HG03175 (cell line): ENCODE results near the gene PHKA1.
"Not testable (repeated sequence)": the region's sequence is repeated elsewhere in the genome, so short reads cannot be mapped to it uniquely, and the experiment has no call there.

Source experiments
- ATAC-seq: cut with Tn5 transposase; IDR thresholded peaks from one replicate; pipeline ENCODE4 v1.9.1; 2021; ENCODE audit warnings: mild to moderate bottlenecking, moderate library complexity; ENCODE audit not compliant: unreplicated experiment

Gene PHKA1

DNA sequence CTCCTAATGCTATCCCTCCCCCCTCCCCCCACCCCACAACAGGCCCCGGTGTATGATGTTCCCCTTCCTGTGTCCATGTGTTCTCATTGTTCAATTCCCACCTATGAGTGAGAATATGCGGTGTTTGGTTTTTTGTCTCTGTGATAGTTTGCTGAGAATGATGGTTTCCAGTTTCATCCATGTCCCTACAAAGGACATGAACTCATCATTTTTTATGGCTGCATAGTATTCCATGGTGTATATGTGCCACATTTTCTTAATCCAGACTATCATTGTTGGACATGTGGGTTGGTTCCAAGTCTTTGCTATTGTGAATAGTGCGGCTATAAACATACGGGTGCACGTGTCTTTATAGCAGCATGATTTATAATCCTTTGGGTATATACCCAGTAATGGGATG, 44.6 kb downstream of the PHKA1 start:
- ATAC-seq = not testable (repeated sequence)

DNA sequence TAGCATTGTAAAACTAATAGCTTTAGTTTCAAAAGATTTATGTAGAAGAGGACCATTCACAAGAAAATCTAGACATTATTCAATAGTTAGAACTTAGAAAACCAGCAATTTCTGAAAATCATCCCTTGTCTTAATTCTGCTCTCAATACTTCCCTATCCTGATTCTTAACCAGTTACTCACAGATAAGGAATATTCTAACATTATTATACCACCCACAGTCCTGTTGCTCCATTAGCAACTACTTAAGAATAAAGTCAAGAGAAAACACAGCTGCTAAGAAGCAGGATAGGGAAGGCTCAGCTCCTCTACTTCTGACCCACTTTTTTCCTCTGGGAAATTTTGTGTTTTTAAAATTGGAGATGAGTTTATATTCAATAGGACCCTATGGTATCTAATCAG, 47.7 kb downstream of the PHKA1 start:
- no peak for ATAC-seq

DNA sequence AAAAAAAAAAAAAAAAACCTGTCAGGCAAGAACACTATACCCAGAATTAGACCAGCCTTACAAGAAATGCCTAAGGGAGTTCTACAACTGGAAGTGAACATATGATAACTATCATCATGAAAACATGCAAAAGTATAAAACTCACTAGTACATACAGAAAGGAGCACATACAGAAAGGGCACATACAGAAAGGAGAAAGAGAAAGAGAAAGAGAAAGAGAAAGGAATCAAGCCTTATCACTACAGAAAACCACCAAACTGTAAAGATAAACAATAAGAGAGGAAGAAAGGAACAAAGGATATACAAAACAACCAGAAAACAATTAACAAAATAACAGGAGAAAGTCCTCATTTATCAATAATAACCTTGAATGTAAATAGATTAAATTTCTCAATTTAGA, 50.4 kb downstream of the PHKA1 start:
- no peak for ATAC-seq

DNA sequence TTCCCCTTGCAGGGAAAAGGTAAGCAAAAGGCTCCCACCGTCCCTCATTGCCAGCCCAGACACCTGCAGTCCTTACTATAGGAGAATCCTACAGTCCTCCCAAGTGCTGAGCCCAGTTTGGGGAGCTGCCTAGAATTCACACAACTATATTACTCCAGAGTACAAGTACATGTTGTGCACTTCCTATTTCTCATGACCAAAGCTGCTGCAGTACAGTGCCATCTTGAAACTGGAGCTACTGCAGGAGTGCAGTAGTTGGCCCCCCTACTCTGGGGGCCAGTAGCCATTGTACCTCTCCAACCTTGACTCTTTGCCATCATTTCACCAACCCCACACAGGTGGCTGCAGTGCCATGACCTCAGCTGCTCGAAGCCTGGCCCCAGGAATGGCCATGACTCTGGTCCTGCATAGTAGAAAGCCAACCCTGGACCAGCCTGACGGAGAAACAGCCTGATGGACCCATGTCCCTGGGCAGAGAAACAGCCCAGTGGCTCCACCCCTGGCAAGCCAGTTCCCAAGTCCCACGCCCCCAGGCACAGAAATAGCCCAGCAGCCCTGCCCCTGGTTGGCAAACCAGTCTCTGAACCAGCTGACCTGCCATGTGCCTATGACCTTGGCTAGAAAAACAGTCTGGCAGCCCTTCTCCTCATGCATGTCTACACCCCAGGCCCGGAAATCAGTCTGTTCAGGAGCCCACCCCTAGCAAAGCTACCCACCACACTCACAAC, 51.9 kb downstream of the PHKA1 start:
- ATAC-seq = no peak

DNA sequence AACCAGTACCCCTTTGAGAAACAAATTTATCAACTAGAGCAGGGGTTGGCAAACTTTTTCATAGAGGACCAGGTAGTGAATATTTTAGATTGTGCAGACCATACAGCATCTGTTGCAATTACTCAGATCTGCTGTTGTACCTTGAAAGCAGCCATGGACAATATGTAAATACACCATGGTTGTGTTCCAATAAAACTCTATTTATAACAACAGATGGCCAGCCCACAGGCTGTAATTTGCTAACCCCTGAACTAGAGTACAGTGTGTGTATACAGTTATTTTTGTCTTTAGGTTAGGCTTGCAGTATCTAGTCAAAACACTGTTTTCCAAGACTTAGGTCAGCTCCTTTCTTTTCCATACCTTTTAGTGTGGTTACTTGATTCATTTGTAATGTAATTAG, 54.4 kb downstream of the PHKA1 start:
- ATAC-seq = no peak

DNA sequence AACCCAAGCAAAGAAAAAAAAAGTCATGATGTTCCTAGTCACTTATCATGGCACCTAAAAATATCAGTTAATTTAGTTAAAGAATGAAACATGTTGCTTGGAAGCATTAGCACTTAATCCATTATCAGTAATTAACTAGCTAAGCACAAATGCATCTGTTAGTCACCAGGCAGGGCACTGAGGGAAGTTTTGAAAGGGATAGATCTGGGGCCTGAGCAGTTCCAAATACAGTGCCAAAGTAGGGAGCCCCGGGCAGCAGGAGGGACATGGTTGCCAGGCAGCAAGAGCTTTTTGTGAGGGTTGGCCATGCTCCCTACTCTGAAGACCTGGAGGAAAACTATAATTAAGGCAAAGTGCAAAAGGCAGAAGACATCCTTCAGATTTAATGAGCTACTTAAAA, 62.0 kb downstream of the PHKA1 start:
- no peak for ATAC-seq

DNA sequence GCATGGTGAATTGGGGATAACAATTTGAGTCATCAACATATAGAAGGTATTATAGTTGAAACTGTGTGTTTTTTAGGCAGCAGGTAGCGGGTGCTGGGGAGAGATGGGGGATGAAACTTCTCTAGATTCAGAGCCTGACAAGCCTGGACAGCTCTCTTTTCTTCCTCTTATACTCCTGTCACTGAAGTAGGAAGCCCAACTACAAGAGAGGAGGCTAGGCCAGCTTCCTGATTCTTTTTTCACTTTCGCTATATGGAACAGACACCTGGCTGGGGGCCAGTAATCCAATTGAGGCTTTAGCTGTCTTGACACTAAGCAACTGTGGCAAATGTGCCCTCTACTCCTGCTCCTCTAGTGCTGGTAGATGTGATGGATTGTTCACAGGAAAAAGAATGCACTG, 69.2 kb downstream of the PHKA1 start:
- no peak for ATAC-seq

DNA sequence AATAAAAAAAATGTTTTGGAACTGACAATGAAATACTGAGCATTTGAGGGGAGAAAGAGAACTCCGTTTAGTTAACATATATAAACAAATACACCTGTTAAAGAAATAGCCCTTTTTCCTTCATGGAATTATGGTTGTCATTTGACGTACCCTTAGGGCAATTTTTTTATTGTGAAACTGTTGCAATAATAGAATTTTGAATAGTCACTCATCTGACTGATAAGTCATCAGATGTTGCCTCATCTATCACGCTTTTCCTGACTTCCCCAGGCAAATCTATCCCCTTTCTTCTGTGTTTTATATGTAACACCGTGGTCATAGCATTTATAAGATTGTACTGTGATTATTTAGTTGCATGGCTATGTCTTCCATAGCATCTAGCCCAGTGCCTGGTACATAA, 72.5 kb downstream of the PHKA1 start:
- ATAC-seq = no peak

DNA sequence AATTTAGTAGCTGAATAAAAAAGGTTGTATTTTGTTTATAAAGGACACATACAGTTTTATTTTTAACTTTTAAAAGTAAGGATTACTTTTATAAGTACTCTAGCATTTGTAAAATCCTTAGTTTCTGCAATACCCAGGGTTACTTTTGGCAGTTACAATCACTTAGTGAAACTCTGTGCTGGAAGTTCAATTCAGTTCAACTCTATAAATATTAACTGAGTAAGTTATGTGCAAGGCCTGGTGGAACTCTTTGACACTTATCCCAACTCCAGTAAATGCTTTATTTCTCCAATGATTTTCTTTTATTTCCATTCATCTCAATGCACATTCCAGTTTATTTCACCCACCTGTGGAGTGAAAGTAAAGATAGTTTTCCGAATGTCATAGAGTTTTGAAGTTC, 78.2 kb downstream of the PHKA1 start:
- ATAC-seq = no peak

DNA sequence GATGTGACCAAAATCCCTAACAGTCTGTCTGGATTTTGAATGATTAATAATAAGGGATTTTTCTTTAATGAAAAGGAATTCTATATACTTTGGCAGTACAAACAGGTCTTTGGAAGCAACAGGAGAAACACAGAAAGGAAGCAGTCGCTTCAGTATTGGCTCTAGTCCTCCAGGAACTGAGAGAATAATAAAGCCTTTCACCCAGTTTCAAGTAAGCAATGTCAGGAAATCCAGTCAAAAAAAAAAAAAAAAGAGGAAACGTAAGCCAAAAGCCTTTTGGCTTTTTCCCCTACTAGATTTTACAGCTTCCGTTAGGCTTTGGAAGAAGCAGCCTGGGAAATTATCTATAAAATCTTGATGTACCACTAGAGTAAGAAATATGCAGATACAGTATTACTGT, 79.8 kb downstream of the PHKA1 start:
- ATAC-seq = no peak

DNA sequence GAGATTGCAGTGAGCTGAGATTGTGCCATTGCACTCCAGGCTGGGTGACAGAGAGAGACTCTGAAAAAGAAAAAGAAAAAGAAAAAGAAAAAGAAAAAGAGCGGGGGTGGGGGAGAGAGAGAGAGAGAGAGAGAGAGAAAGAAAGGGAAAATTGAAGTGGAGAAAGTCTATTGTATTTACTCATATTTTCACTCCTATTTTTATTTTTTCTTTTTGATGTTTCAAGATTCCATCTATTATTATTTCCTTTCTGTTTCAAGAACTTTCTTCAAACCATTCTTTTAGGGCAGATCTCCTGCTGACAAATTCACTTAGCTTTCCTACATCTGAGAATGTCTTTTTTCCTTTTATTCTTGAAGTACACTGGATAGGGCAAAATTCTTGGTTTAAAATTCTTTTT, 83.9 kb downstream of the PHKA1 start:
- no peak for ATAC-seq

DNA sequence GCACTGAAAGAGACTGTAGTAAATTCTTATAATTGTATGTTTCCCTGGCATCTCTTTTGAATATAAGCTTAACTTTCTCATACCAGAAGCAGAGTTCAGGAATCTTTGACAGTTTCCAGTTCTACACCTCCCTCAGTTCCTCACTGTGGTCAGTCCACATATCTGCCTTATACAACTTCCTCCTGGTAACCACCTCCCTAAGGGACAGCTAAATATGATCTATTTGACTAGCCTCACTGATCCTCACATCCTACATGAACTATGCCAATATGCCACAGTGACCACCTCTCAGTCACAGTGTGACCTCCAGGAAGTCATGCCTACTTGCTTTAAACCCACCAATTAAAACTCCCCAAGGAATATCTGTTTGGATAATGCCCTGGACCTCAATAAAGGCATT, 89.9 kb downstream of the PHKA1 start:
- no peak for ATAC-seq

DNA sequence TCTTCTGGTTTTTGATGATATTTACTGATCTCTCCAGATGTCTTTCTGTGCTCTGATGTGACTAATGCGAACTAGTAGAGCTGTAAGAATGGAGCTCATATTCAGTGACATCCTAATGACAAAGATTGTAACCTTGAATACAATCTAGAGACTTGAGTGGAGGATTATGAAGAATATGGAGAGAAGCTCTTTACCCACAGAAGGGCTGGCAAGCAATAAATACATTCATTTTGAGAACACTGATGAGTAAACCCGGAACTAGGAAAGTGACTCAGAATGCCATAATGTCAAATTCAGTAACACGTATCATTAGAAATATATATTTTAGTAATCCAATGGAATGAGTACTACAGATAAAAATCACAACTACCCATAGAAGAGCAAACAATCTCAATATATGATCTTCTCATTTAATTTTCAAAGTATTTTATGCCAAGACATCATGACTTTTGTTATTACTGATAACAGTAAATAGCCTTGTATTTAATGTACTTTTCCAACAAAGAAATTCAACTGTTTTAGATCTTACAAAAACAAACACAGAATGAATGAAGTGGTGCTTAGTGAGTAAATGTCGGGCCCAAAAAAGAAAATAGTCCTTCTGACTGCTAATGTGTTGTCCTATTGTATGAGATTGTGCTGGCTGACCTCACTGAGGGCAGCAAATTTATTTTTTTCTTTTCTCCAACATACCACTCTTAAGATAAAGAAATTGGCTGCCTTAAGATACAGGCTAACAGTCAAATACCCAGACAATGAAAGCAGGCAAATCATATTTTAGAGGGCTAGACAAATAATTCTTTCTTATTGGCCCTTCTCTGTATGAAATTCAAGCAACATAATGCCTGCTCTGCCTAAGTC, 92.3 kb downstream of the PHKA1 start:
- ATAC-seq = peak; percentile 77

DNA sequence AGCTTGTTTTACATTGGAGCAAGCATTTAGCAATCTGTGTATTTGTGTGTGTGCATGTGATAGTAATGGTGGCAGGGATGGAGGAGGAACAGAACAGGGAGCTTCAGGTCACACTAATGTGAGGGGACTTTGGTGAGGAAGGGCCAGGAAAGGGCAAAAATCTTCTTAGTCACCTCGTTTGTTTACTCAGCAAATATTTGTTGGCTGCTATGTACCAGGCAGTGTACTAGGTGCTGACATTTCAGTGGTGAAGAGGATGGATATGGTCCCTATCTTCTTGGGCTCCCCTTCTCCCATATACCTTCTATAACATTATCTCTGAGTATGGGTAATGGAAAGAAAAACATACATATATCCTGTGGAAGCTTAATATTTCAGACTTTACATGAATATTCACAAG, 92.9 kb downstream of the PHKA1 start:
- ATAC-seq = peak; percentile 20

DNA sequence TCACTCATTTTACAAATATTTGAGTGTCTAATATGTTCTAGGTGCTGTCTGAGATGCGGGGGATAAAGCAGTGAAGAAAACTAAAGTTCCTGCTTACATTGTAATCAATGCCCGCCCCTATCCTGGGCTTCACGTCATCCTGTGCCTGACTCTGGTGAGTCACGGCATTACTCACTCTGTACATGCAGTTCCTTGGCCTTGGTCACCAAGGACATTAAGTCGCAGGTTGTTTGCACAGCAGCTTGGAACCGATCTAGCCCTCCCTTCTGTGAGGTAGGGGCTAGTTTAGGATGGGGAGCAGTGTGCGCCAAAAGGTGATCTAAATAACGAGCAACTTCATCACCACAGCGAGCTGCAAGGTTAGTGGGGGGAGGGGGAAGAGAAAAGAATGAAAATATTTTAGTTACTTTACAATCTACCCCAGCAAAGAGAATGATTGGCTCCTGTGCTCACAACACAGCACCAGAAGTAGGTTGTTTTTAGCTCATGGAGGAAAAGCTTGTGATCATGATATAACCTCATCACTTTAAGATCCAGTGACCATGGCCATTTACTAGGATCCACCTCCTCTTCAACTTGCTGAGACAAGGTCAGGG, 93.5 kb downstream of the PHKA1 start:
- ATAC-seq = no peak

DNA sequence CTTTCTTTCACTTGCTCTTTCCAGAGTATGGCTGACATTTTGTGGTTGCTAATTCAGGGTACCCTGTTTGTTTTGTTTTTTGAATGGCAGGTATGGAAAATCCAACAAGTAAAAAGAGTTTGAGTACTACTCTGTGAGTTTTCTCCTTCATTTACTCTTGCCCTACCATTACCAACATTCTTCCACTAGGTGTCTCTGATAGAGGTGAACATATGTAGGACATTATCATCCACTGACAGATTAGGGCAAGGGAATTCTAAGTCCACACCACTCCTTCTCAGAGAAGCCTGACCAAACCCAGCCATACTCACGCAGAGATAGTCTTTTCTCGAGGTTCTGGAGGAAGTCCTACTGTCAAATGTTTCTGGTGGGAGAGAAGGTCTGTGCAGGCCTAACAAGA, 104.8 kb downstream of the PHKA1 start:
- no peak for ATAC-seq

DNA sequence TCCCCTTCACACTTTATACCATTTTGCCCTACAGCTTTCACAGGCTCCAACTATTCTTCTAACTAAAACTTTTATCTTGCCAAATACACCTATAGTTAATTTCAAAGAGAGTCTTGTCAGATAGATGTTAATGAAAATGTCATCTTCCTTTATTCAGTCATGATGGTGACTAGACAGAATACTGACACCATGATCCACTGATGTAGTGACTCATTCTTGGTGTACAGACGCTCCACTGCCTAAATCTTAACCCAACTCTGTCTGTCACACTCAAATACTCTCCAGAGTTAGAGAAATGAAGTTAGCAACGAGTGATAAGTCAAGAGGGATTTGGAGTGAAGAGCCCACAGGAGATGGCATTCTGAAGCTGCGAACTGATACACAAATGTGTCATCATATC, 109.4 kb downstream of the PHKA1 start:
- no peak for ATAC-seq

DNA sequence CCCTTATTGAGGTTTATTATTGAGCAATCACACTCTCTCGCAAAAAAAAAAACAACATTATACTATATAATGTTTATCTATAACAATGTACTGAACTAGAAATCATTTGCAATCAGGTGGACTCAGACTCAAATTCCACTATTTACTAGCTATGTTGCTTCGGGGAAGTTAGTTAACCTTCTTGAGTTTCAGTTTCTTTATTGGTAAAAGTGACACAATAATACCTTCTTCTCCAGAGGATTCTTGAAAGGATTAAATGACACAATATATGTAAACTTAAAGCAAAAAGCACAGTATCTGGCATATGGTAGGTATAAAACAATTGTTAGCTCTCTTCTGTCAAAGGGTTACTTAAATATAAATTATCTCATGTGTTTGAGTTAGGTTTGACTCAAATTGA, 110.0 kb downstream of the PHKA1 start:
- no peak for ATAC-seq

DNA sequence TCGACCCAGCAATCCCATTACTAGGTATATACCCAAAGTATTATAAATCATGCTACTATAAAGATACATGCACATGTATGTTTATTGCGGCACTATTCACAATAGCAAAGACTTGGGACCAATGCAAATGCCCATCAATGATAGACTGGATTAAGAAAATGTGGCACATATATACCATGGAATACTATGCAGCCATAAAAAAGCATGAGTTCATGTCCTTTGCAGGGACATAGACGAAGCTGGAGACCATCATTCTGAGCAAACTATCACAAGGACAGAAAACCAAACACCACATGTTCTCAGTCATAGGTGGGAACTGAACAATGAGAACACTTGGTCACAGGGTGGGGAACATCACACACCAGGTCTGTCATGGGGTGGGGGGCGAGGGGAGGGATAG, 123.1 kb downstream of the PHKA1 start:
- not testable (repeated sequence) for ATAC-seq

DNA sequence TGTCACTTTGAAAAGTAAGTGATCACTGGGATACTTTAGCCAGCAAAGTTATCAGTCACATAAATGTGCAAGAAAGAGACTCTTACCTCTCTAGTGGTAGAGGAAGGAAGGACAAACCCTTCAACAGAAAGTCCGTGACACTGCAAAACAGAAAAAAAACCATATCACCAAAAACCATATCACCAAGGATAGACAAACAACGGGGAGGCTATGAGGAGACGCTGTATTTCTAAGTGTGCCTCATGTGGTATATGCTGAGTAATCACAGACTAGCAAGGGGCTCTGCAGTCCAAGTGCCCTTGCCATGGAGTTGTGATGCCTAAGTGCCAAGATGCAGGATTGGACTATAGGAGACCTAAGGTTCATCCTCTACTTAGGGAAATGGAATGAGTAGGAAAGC, 129.9 kb downstream of the PHKA1 start:
- ATAC-seq = no peak

DNA sequence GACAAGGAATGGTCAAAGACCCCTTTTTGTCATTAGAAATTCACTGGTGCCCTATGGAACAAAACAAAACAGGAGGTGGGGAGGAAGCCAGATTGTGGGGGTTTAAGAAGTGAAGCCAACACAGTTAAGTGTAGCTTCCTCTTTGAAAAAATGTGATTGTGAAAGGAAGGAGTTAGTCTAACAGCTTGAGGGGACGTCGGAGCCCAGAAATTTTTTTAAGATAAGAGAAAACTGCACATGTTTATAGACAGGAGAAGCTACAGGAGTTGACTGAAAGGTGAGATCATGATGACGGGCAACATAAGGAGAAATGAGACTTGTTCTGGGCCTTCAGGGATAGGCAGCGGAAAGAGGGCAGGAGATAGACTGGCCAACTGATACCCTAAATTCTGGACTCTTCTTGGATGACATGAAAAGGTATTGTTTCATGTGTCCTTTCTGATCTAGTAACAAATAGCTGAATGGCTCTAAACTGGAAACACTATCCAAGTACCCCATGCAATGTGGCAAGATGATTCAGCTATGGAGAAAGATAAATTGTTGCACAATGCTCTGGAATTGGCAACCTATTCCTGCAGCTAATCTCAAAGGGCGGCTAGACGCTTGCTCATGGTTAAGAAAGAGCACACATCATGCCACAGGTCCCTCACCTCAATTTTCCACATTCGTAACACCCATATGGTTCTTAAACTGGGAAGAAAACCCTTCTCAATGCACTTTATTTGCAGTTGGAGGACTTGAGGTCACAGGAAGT, 137.8 kb downstream of the PHKA1 start:
- no peak for ATAC-seq
